Stimulated activated CD4-positive, alpha-beta T cell treated with anti-CD3 and anti-CD28 coated beads, Interleukin-1b, Interleukin-23, amount 100 ng/mL, for 1 hour (primary cell): ENCODE results near the gene ORC3.

Experiments
- DNase-seq, 2 donors: peaks; one replicate each; pipeline ENCODE4 v3.0.0-alpha.2; 2020; ENCODE audit warnings: low read depth in 2 of 2

ORC3 gene

DNA sequence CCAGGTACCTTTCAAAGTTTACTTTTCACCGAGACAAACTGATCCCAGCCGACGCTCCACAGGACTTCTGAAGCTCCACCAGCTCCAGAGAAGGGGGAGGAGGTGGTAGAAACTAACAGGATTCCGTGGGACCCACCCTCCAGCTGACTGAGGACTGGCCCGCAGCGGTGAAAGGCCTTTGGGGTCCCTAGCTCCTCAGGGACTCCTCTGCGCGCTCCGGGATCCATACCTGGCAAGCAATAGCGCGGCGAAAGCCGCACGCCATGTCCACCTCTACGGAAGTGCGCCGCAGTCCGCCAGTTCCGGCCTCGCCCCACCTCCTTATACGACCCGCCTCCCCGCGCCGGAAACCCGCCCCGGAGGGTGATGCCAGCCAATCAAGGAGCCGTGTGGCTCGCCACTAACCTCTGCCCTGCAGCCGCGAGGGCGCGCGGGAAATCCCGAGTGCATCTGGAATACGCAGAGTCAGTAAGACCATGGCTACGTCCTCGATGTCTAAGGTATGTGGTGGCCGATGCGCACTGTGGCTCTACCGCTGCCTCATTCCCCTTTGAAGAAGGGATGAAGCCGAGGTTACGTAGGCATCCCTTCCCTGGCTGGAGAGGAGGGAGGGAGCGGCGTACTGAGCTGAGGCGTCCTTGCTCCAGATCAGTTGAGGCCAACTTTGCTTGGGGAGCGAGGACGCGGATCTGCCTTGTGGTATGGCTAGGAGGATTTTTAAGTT, at the start of gene ORC3, which contains the start of gene RARS2:
TSS of gene ORC3 (plus strand) at position 443 of the 724 bp plus-strand sequence. CDS start at position 477, 34 bp downstream.
TSS of gene RARS2 (minus strand) at position 295 of the 724 bp plus-strand sequence. CDS start at position 265, 30 bp downstream.
- DNase-seq, result peak; percentile 79 to 88

DNA sequence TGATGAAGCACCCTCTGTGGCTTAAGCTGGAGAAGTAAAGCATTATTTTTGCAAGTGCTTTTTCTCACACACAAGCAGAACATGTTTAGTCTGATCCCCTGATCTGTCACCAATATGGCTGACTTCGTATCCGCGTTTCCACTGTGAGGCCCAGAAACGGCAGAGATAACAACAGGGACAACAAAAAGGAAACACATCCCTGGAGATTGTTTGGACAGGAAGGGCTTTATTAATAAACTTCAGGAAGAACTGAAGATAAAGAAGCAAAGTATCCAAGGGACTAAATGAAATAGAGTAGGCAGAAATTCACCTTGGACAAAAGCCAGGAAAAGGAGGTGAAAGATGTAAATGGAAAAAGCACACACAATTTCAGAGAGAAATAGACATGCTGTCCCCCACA, 49.4 kb upstream of the ORC3 start:
- DNase-seq, result no peak

DNA sequence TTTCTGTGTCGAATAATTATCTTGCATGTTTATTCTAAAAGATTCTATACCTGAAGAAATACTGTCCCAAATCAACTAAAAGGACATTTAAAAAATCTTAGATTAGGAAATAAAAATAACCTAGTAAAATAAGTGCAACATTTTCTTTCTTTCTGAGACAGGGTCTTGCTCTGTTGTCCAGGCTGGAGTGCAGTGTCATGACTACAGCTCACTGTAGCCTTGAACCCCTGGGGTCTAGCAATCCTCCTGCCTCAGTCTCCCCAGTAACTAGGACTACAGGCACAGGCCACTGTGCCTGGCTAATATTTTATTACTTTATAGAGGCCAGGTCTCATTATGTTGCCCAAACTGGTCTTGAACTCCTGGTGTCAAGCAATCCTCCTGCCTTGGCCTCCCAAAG, 48.9 kb upstream of the ORC3 start:
- no peak for DNase-seq

DNA sequence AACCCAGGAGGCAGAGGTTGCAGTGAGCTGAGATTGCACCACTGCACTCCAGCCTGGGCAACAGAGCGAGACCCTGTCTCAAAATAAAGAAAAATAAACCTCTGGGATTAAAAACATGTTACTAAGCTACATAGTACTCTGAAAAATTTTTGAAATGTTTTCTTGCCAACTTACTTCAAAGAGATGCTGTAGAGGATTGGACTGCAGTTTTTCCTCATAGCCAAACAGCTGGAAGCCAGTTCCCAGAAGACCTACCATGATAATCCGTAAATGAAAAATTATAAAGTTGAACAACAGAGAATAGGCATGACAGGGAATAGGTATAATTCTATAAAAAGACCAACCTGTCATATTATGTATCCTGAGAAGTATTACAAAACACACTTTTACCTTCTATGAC, 48.2 kb upstream of the ORC3 start:
- no peak for DNase-seq

DNA sequence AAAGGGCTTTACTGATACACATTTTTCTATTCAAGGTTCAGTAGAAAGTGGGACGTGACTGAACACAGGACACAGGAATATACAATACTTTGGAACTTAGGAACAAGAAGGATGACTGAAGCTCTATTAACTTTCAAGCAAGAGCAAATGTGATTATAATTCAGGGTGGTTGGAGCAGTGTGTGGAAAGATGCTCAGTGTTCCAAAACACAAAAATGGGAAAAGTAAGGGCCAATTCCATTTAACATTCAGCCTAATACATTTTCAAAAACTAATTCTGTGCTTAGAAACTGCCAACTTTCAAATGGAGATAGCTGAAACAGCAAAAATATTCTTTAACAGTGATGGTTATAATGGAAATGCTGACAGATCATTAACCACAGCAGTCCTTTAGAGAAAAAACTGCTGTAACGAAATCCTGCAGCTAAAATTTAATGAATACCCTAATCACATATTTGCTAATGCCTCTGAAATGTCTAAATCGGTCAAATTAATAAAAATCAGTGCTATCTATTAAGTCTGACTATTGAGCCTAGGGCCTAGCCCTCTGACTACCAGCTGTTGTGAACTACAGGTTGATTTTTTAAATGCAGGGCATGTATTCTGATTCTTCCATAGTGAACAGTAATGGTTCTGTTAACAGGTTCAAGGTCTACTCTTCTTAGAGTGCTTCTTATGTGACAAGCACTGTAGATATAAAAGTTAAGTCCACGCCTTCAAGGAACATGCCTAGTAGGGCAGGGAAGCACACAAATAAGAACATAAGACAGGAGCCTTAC, 46.0 kb upstream of the ORC3 start:
- DNase-seq, result no peak

DNA sequence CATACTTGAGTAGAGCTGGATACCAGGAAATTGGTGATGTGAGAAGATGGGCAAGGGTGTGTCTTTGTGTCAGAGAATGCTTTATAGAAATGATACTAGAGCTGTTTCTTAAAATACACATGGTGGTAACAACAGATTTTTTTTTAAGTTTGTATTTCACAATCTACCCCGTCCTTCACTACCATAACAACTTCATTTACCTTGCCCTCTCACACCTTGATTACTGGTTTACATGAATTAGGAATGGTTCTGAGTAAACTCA, 45.5 kb upstream of the ORC3 start:
- no peak for DNase-seq

DNA sequence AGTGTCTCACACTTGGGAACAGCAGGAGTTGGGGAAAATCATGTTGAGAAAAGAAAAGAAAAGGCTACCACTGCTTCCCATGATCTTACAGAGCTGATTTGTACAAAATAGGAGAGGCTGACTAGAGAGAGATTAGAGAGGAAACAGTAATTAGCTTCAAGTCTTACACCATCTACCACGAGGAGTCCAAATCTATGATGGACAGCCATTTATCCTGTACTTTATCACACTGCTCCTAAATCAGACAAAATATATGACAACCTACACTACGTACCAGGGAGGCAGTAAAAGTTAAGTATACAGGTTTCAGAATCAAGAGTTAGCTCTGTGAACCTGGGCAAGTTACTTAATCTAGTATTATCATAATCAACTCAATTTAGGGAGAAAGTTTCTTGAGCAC, 38.1 kb upstream of the ORC3 start:
- DNase-seq, result no peak

DNA sequence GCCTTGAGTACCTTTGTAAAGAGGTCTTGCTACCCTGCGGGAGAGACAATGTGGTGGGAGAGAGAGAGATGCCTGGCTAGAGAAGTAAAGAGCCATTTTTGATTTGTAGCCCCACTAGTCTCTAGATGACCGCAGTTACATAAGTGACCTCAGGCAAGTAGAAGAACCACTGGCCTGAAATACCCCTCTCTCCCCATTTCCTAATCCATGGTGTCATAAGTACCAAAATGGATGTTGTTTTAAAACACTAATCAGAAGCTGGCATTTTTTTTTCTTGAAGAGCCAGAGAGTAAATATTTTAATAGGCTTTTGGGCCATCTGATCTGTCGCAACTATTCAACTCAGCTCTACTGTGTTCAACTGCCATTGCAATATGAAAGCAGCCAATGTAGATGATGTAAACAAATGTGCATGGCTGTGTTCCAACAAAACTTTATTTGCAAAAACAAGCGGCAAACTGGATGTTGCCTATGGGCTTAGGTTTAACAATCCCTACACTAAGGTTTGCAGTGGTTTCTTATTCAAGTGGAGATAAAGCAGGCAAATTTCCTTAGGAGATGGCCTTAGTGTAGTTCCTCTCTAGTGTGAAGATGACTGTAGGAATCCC, 36.7 kb upstream of the ORC3 start:
- no peak for DNase-seq

DNA sequence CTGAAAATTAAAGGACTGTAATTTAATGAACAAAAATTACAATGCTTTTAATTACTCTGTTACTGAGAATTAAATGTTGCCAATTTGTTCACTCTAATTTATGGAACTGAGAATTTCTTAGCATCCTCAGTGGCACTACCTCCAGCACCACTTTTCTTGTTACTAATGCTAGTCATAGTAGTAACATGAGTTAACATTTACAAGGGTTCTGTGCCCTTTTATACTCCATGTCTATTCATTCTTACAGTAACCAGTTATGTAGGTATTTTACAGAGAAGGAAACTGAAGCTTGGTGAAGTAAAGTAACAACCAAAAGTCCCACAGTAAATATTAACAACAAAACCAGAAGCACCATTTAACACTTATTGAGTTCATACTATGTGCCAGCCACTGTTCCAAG, 34.4 kb upstream of the ORC3 start:
- DNase-seq, result no peak

DNA sequence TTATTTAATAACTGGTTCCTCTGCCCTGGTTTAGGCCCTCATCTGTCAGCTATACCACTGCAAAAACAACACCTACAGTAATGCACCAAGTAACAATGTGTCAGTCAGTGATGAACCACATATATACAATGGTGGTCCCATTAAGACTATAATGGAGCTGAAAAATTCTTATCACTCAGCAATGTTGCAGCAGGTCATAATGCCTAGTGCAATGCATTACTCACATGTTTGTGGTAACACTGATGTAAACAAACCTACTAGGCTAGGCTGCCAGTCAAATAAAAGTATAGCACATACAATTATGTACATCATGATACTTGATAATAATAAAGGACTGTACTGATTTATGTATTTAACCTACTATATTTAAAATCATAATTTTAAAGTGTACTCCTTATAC, 31.5 kb upstream of the ORC3 start:
- no peak for DNase-seq

DNA sequence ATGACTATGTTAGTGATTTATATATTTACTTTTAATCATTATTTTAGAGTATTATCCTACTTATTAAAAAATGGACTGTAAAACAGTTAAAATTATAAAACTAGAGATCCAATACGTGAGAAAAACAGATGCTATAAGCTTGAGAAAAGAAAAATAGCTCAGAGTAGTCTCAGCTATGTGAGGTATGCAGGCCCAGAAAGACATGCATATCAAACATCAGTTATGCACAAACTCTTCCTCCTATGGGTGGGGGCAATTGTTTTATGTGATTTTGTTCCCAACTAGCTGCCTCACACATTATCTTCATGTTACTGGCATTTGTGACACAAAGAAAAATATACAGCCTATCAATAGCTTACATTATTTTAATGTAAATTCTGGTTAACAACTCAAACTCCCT, 28.9 kb upstream of the ORC3 start:
- DNase-seq, result no peak

DNA sequence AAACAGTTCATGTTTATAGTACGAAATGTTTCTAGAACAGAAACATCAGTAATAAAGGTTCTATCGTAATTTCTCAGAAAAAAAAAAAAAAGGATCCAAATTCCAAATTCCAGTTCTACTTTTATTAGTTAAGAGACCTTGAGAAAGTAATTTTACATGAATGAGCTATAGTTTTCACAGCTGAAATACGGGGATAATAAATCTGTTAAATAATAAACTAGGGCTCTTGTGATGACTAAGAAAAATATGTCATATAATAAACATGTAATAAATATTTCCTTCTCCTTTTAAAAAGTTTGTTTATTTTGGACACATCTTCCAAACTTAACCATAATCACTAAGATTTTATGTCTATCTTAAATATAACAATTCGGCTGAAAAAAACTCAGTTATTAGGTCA, 17.9 kb upstream of the ORC3 start:
- no peak for DNase-seq

DNA sequence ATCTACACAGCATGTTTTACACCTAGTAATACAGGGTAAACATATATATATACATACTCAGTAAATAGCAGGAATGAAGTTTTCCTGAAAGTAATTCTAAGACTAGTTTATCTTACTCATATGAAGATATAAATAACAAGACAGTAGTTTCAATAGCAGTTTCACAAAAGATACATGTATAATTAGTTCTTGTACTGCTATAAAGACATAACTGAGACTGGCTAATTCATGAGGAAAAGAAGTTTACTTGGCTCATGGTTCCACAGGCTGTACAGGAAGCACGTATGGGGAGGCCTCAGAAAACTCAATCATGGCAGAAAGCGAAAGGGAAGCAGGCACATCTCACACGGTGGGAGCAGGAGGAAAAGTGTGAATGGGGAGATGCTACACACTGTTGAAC, 17.1 kb upstream of the ORC3 start:
- no peak for DNase-seq

DNA sequence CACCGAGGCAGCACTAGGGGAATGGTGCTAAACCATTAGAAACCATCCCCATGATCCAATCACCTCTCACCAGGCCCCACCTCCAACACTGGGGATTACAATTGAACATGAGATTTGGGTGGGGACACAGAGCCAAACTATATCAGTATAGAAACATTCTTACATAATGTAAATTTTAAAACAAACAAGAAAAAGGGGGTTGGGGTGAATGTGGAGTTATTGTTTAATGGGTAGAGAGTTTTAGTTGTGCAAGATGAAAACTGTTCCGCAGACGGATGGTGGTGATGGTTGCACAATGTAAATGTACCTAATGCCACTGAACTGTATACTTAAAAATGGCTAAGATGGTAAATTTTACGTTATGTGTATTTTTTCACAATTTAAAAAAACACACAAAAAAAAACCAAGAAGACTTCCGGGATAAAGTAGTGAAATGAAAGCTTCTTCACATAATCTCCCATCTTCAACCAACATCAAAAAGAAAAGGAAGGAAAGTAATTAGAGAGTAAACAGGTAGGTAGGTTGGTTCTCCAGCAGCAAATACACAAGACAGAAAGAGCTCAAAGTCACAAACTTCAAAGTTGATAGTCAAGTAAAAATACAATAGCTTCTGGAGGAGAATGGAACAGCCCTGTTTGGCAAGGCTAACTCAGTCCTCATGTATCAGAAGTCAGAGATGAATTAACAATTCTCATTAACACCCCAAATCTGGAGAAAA, 16.5 kb upstream of the ORC3 start:
- DNase-seq, result no peak

DNA sequence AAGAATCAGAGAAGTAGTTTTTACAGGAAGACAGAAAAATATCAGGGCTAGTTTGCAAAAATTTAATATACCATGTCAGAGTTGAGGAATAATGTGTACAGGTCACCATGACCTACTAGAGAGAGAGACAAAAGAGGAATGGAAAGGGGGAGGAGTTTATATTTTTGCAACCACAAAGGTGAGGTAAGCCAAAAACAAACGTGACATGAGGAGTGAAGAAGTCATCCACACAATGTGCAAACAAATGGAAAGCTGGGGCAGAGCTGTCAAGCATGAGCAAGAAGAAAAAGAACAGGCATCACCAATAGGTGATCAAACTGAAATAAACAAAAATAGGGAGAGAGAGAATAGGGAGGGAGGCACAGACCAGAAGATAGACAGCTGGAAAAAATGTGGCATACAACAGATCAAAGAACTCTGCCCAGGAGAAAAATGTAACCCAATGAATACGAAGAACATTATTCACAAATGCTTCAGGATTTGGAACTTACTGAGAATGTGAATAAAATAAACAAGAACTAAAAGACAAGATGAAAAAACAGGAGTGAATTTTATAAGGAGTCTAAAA, 15.6 kb upstream of the ORC3 start:
- no peak for DNase-seq

DNA sequence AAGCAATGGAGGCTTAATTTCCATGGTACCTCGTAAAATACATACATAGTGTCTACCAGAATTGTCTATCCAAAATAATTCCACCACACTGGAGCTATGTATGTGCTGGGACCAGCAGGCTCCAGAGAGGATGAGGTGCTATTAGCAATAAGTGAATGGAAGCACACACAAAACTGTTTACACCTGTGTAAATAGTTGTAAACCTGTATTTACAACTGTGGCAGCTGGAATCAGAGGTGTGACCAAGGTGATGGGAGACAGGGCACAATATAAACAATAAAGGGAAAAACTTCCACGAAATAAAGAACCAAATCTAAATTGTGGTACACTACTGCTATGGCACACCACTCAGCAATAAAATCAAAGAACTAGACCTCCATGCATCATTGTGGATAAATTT, 14.5 kb upstream of the ORC3 start:
- DNase-seq, result no peak

DNA sequence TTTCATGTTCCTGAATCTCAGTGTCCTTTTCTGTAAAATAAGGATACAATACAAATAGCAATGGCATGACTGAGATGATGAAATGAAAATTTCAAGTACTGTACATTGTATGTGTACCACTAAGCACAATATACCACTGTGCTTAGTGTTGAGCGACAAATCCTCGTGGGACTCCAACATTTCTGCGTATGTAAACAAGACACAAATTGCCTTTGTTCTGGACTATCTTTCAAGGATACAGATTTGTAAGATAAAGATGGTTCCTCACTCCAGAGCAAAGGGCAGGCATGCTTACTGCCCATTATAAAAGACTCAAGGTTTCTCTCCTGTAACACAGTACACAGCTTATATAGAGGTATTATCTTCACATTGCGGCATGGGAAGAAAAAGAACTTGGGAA, 6.1 kb upstream of the ORC3 start:
- no peak for DNase-seq

DNA sequence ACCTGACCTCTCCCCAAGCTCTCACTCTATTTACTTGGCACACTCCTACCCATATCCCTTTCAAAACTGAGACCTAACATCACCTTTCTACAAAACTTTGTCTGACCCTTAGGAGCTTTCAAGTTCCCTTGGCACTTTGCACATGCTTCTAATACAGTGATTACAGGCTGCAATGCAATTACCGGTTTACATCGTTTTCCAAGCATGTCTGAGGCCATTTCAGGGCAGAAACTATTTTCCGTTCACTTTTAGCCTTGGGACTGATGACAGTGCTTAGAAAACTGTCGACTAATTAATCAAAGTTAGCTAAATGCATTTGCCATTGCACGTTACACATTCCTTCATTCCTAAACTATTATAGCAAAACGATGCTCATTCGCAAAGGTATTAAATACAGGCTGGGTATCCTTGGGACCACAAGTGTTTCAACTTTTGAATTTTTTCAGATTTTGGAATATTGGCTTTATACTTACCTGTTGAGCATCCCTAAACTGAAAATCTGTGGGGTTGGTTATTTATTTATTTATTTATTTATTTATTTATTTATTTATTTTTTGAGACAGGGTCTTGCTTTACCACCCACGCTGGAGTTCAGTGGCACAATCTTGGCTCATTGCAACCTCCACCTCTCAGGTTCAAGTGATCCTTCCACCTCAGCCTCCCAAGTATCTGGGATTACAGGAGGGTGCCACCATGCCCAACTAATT, 3.4 kb upstream of the ORC3 start:
- no peak for DNase-seq

DNA sequence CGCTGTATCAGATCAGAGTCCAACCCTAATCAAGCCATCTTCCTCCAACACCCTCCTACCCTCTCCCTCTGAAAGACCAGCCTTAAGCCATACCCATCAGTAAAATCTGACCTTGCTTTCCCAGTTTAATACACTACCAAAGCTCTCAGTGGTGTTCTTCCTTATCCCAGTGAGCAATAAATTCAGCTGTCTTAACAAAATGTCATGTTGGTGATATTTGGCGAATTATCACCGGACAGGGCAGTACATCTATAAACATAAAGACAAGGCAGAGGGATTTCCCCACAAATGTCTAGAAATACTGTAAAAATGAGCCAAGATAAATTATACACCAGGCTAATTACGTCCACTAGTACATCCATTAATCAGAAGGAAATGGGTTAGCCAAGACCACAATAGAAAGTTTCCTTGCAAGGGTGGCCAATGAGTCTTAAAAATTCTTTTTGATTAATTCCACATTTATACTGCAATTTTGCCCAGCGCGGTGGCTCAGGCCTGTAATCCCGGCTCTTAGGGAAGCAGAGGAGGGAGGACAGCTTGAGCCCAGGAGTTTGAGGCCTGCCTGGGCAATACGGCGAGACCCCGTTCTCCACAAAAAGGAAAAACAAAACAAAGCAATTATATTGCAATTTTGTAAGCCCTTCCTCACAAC, 1.1 kb upstream of the ORC3 start:
- no peak for DNase-seq

DNA sequence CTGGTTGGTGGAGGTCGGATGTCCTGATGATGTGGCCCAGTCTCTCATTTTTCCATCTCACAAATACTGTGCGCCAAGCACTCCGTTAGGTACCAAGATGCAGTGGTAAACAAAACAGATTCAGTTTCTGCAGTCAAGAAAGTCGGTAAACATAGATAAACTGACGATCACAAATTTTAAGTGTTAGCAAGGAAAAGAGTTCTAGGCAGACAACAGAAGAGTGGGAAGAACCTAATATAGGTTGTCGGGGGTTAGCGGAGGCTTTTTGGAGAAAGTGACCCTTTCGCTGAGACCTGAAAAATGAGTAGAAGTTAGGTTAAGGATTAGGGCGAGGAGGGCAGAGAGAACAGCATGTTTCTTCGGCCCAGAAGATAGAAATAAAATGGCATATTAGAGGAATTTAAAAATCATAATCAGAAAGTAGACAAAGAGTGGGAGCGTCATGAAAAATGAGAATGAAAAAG, 514 bp downstream of the ORC3 start:
- DNase-seq, result no peak

DNA sequence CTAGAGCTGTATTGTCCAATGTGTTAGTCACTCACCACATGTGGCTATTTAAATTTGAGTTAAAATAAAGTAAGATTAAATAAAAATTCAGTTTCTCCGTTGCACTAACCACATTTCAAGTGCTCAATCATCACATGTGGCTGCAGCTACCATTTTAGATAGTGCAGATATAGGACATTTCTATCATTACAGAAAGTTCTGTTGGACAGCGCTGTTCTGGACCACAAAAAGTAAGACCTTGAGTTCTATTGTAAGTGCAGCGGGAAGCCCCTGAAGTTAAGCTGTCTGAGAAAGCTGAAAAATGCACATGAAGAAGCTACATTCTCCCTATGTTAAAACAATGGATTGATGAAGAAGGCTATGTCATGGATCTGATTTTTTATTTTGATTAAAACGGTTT, 1.1 kb downstream of the ORC3 start:
- no peak for DNase-seq
